Gastrocnemius medialis (tissue), 4 donors: ENCODE results near the gene MROH2A. TPM values are rescaled to one million over a fixed set of nuclear protein-coding genes. Genes with fewer than 3 reads are reported as not detected.

Experiments
- ATAC-seq, 2 donors: fragments of 150-250 bp; one replicate each; pipeline ENCODE4 v1.9.1; 2016
- DNase-seq, 2 donors: peaks; one replicate each; pipeline ENCODE4 v3.0.0-alpha.2; 2019
- H3K27ac ChIP-seq, 4 donors: fragments of 200-600 bp; sonication (generic); 1 replicate in 1 of 4; 2 replicates in 3 of 4; pipeline ENCODE4 v1.5.1; 2016 to 2018; ENCODE audit warnings: mild to moderate bottlenecking in 2 of 4, moderate library complexity in 1 of 4
- H3K27me3 ChIP-seq, 3 donors: fragments of 200-600 bp; sonication (generic) in 2 of 3; 1 replicate in 1 of 3; 2 replicates in 2 of 3; pipeline versions ENCODE4 v1.5.1 to v1.6.0; 2016 to 2019; ENCODE audit warnings: mild to moderate bottlenecking in 1 of 3, moderate library complexity in 1 of 3
- H3K36me3 ChIP-seq, 2 donors: fragments of 200-600 bp; sonication (generic) in 1 of 2; one replicate each; pipeline ENCODE4 v1.5.1; 2017 to 2018
- H3K4me1 ChIP-seq, 2 donors: fragments of 200-600 bp; sonication (generic) in 1 of 2; one replicate each; pipeline ENCODE4 v1.5.1; 2016 to 2017; ENCODE audit warnings: mild to moderate bottlenecking in 2 of 2
- H3K4me3 ChIP-seq, 4 donors: fragments of 200-600 bp; sonication (generic) in 3 of 4; 1 replicate in 1 of 4; 2 replicates in 3 of 4; pipeline ENCODE4 v1.5.1; 2016 to 2019; ENCODE audit warnings: mild to moderate bottlenecking in 2 of 4
- H3K9me3 ChIP-seq, 3 donors: fragments of 200-600 bp; sonication (generic) in 2 of 3; 1 replicate in 1 of 3; 2 replicates in 2 of 3; pipeline ENCODE4 v1.5.1; 2016 to 2019
- POLR2A ChIP-seq, 2 donors: fragments of 450-650 bp; IDR thresholded peaks; one replicate each; pipeline ENCODE4 v1.6.1; 2017; ENCODE audit warnings: antibody characterized with exemption in 2 of 2, mild to moderate bottlenecking in 2 of 2, moderate library complexity in 2 of 2
- in situ Hi-C, 4 donors: fragments of 200-750 bp; cut with MboI; loops; one replicate each; pipeline versions ENCODE4 v1.15.0 to v1.8.0; 2017; ENCODE audit warnings: low sequenced_read_pairs in 4 of 4
- intact Hi-C: fragments of 100-400 bp; cut with DNase I; formaldehyde crosslinking; loops from one replicate; pipeline ENCODE4 v1.15.1; 2023; ENCODE audit warnings: low total_unique reads
- total RNA-seq, 4 donors: library from RNA; depleted of rRNA; stranded (reverse); fragments of >200 nt; gene quantifications; one replicate each; pipeline versions ENCODE4 v1.1.0 to v1.2.3, GENCODE V29; 2016
- TF ChIP-seq, protein P1 (sequence below), 5 experiments: fragments of 450-650 bp in 3 of 5; fragments of 200-600 bp in 2 of 5; sonication (generic) in 2 of 5; IDR thresholded peaks in 4 of 5; conservative IDR thresholded peaks in 1 of 5; 1 replicate in 4 of 5; 2 replicates in 1 of 5; pipeline ENCODE4 v1.5.1; 2016 to 2019; ENCODE audit warnings: antibody characterized with exemption in 5 of 5, mild to moderate bottlenecking in 3 of 5, moderate library complexity in 3 of 5

The MROH2A gene
- total RNA-seq, 4 donors from 2014 or later: not detected

DNA sequence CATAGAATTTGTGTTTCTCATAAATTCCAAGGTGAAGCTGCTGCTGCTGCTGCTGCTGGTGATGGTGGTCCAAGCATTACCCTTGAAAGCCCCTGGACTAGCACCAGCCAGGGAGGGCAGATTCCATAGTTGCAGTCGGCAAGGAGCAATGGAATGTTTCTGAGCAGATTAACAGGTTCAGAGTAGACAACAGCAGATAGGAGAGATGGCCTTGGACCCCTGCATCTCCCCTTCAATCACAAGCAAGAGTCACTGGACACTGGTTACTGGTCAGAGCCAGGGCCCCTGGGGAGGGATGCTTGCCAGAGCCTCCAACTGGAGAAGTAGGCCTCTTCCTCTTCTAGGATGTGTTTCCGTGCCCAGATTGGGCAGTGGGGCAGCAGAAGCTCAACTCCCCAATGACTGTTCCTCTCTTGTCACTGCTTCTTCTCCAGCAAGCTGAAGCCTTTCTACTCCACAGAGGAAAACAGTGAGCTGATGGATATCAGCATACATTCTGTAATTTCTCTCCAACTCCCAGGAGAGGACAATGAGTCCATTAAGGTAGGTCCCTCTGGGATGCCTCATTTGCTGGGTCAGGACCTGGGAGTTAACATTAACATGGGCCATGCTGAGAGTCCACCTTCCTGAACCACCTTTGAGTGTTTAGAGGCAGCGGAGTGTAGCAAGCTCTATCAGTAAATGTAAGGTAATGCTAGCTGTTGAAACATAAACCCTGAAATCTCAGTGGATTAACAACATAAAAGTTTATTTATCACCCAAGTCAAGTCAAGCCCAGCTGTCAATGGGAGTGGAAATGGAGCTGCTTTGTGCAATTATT lies 35.3 kb downstream of the MROH2A start:
- intact Hi-C loops: no loop called here
- in situ Hi-C loops: no loop called here
- Histone ChIP-seq H3K9me3 (no peaks in the 10 kb centered on the region), H3K4me1 (no peaks in the 10 kb centered on the region), H3K36me3 (no peaks in the 10 kb centered on the region), H3K27me3 (no peaks in the 10 kb centered on the region), H3K27ac (no peak overlapping the region), H3K4me3 (no peak overlapping the region)
- ATAC-seq: no peak
- TF ChIP-seq, protein P1, sequence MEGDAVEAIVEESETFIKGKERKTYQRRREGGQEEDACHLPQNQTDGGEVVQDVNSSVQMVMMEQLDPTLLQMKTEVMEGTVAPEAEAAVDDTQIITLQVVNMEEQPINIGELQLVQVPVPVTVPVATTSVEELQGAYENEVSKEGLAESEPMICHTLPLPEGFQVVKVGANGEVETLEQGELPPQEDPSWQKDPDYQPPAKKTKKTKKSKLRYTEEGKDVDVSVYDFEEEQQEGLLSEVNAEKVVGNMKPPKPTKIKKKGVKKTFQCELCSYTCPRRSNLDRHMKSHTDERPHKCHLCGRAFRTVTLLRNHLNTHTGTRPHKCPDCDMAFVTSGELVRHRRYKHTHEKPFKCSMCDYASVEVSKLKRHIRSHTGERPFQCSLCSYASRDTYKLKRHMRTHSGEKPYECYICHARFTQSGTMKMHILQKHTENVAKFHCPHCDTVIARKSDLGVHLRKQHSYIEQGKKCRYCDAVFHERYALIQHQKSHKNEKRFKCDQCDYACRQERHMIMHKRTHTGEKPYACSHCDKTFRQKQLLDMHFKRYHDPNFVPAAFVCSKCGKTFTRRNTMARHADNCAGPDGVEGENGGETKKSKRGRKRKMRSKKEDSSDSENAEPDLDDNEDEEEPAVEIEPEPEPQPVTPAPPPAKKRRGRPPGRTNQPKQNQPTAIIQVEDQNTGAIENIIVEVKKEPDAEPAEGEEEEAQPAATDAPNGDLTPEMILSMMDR (IDR thresholded peaks at IDR 0.05 in 4 of 5, conservative IDR thresholded peaks at IDR 0.05 in 1 of 5): no peak
- TF ChIP-seq POLR2A (IDR thresholded peaks at IDR 0.05): no peak
- no peak for DNase-seq

DNA sequence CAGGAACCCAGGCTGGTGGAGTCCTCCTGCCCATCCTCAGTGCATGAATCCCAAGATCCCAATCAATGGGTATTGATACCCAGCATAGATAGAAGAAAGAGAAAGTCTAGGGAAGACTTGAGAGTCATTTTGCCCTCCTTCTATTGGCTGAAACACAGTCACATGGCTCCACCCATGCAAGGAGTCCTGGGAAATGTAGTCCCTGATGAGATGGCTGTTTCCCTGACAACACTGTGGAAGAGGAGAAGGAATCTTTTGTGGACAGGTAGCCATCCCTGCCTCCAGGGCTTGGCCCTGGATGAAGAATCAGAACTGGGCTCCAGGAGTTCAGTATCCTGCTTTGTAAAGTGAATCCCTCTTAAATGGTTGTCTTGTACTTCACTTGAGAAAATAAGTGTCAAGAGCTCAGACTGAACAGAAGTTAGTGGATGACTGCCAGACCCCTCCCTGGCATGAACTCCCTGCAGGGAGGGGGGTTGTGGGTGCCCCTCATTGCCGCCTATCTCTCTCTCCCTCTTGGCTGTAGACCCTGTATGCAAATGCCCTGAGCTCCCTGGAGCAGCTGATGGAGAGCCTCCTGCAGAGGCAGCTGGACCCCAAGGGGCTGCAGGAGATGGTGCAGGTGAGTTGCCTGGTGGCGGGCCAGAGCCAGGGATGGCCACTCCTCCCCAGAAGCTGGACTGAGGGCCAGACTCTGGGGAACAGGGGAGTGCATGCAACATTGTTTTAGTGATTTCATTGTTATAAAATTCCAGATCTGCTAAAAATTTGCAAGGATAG lies 36.1 kb downstream of the MROH2A start:
- TF ChIP-seq, protein P1 (IDR thresholded peaks at IDR 0.05 in 4 of 5, conservative IDR thresholded peaks at IDR 0.05 in 1 of 5): no peak
- TF ChIP-seq POLR2A (IDR thresholded peaks at IDR 0.05): no peak
- intact Hi-C loops: no loop called here
- no peaks in the 10 kb centered on the region for H3K4me1 ChIP-seq

DNA sequence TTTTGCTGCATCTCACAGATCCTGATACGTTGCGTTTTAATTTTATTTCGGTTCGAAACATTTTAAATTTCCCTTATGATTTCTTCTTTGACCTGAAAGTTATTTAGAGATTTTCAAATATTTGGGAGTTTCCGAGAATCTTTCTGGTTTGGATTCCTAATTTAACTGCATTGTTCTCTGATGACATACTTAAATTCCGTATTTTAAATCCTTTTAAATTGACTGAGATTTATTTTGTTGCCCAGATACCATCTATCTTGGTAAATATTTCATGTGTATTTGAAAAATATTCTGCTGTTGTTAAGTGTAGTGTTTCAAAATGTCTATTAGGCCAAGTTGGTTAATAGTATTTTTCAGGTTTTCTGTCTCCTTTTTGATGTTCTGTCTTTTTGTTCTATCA lies 37.7 kb downstream of the MROH2A start:
- DNase-seq: no peak
- H3K27me3 ChIP-seq: no peaks in the 10 kb centered on the region
- TF ChIP-seq, protein P1 (IDR thresholded peaks at IDR 0.05 in 4 of 5, conservative IDR thresholded peaks at IDR 0.05 in 1 of 5): no peak
- TF ChIP-seq POLR2A (IDR thresholded peaks at IDR 0.05): no peak
- intact Hi-C loops: no loop called here
- H3K27ac ChIP-seq: no peak overlapping the region
- no peak for ATAC-seq
- in situ Hi-C loops: no loop called here
- no peaks in the 10 kb centered on the region for H3K4me1 ChIP-seq
- H3K36me3 ChIP-seq: no peaks in the 10 kb centered on the region
- H3K9me3 ChIP-seq: no peaks in the 10 kb centered on the region
- H3K4me3 ChIP-seq: no peak overlapping the region

More for the DNA sequence above, 36.1 kb downstream of the MROH2A start:
- no peaks in the 10 kb centered on the region for H3K9me3 ChIP-seq
- no peaks in the 10 kb centered on the region for H3K27me3 ChIP-seq
- in situ Hi-C loops: no loop called here
- no peak for DNase-seq
- no peak overlapping the region for H3K27ac ChIP-seq
- H3K4me3 ChIP-seq: no peak overlapping the region
- no peak for ATAC-seq
- H3K36me3 ChIP-seq: no peaks in the 10 kb centered on the region

DNA sequence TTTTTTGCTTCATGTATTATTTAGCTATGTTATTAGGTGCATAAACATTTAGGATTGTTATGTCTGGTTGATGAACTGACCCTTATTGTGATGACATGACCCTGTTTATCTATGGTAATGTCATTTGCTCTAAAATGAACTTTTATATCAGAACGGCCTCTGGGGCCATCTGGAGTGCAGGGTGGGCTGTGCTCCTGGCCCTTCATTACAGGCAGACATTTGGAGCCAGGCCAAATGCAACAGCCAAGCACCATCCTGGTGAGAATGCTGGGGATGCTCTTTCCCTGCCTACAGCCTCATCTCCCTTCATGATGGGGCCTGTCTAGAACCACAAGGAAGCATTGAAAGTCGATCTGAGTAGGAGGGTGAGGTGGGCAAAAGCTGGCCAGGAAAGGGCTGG lies 38.2 kb downstream of the MROH2A start:
- DNase-seq: no peak
- TF ChIP-seq, protein P1 (IDR thresholded peaks at IDR 0.05 in 4 of 5, conservative IDR thresholded peaks at IDR 0.05 in 1 of 5): no peak
- no peak for TF ChIP-seq POLR2A (IDR thresholded peaks at IDR 0.05)
- Histone ChIP-seq H3K4me1 (no peaks in the 10 kb centered on the region), H3K9me3 (no peaks in the 10 kb centered on the region), H3K4me3 (no peak overlapping the region), H3K27ac (no peak overlapping the region), H3K27me3 (no peaks in the 10 kb centered on the region), H3K36me3 (no peaks in the 10 kb centered on the region)
- ATAC-seq: no peak
- intact Hi-C loops (no loop called here), in situ Hi-C loops (no loop called here)
